DOHH2 (cell line): ENCODE data around the gene OR4K1.

Experiments
- EZH2phosphoT487 ChIP-seq: fragments of 200-600 bp; sonication (generic); IDR thresholded peaks from 2 replicates; pipeline ENCODE4 v1.6.1; 2017; ENCODE audit warnings: borderline replicate concordance, mild to moderate bottlenecking, antibody characterized with exemption, low read length, moderate library complexity, mixed read lengths
- TF ChIP-seq, protein P1 (sequence below): fragments of 200-600 bp; sonication (generic); IDR thresholded peaks from one replicate; pipeline ENCODE4 v1.5.1; 2014; ENCODE audit warnings: antibody characterized with exemption, mild to moderate bottlenecking, low read depth, low read length; ENCODE audit not compliant: poor library complexity, severe bottlenecking

GRCh38 chr14:19947413-19948090 lies 16.8 kb downstream of the OR4K1 start:
- TF ChIP-seq, protein P1, sequence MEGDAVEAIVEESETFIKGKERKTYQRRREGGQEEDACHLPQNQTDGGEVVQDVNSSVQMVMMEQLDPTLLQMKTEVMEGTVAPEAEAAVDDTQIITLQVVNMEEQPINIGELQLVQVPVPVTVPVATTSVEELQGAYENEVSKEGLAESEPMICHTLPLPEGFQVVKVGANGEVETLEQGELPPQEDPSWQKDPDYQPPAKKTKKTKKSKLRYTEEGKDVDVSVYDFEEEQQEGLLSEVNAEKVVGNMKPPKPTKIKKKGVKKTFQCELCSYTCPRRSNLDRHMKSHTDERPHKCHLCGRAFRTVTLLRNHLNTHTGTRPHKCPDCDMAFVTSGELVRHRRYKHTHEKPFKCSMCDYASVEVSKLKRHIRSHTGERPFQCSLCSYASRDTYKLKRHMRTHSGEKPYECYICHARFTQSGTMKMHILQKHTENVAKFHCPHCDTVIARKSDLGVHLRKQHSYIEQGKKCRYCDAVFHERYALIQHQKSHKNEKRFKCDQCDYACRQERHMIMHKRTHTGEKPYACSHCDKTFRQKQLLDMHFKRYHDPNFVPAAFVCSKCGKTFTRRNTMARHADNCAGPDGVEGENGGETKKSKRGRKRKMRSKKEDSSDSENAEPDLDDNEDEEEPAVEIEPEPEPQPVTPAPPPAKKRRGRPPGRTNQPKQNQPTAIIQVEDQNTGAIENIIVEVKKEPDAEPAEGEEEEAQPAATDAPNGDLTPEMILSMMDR: no peak
- no peak for TF ChIP-seq EZH2phosphoT487
